ENCODE results near the gene BTBD9. TPM values are rescaled to one million over a fixed set of nuclear protein-coding genes. Genes with fewer than 3 reads are reported as not detected.

Gene BTBD9
- total and polyA plus RNA-seq, 4 donors, result 8.7 to 73.9 (median 28.3) TPM

- ATAC-seq (ENCODE audit: insufficient read depth, low FRiP score), result no peak
These were observed 491.1 kb downstream of the BTBD9 start for GRCh38 chr6:38148606-38149005.

GRCh38 chr6:38146734-38147027 lies 493.0 kb downstream of the BTBD9 start:
- H3K27ac ChIP-seq (ENCODE audit: low read depth in 1 of 2, low read length in 1 of 2), result no peak overlapping the region
- no peaks in the 10 kb centered on the region for H3K9me3 ChIP-seq (ENCODE audit: control insufficient read depth in 4 of 4, insufficient read depth in 3 of 4, low read length in 3 of 4)
- TF ChIP-seq CTCF (IDR thresholded peaks at IDR 0.05; ENCODE audit: control extremely low read depth, extremely low read depth), result no peak
- no peaks in the 10 kb centered on the region for H3K27me3 ChIP-seq (ENCODE audit: control insufficient read depth in 3 of 3, insufficient read depth in 3 of 3, low read length in 2 of 3)
- H3K36me3 ChIP-seq (ENCODE audit: control insufficient read depth in 4 of 4, insufficient read depth in 4 of 4, low read length in 4 of 4), result peaks cover 0 to 9% (median 2%) of the 10 kb centered on the region in 4 donors
- DNase-seq, result no peak
- H3K4me1 ChIP-seq (ENCODE audit: control insufficient read depth in 5 of 5, insufficient read depth in 5 of 5, low read length in 5 of 5), result peaks cover 4 to 64% (median 30%) of the 10 kb centered on the region in 5 donors
- WGBS, 2 donors, result 91 to 93% methylated on average over 1 of the region's 1 CpG
- no peak overlapping the region for H3K4me3 ChIP-seq
- no peak overlapping the region for H3K9ac ChIP-seq (ENCODE audit: insufficient read depth in 1 of 2, low read length in 2 of 2)
- no peak for ATAC-seq (ENCODE audit: insufficient read depth, low FRiP score)

More at GRCh38 chr6:38148606-38149005, 491.1 kb downstream of the BTBD9 start:
- Histone ChIP-seq H3K27ac (ENCODE audit: low read depth in 1 of 2, low read length in 1 of 2) (no peak overlapping the region), H3K4me3 (no peak overlapping the region), H3K9ac (ENCODE audit: insufficient read depth in 1 of 2, low read length in 2 of 2) (no peak overlapping the region), H3K36me3 (ENCODE audit: control insufficient read depth in 4 of 4, insufficient read depth in 4 of 4, low read length in 4 of 4) (peaks cover 0 to 18% (median 8%) of the 10 kb centered on the region in 4 donors), H3K27me3 (ENCODE audit: control insufficient read depth in 3 of 3, insufficient read depth in 3 of 3, low read length in 2 of 3) (no peaks in the 10 kb centered on the region), H3K9me3 (ENCODE audit: control insufficient read depth in 4 of 4, insufficient read depth in 3 of 4, low read length in 3 of 4) (no peaks in the 10 kb centered on the region), H3K4me1 (ENCODE audit: control insufficient read depth in 5 of 5, insufficient read depth in 5 of 5, low read length in 5 of 5) (peaks cover 4 to 46% (median 20%) of the 10 kb centered on the region in 5 donors)
- no peak for DNase-seq
- TF ChIP-seq CTCF (IDR thresholded peaks at IDR 0.05; ENCODE audit: control extremely low read depth, extremely low read depth), result no peak
- WGBS, 2 donors, result 67 to 79% methylated on average over 2 of the region's 2 CpGs

- no peak for TF ChIP-seq CTCF (IDR thresholded peaks at IDR 0.05; ENCODE audit: control extremely low read depth, extremely low read depth)
- DNase-seq (no peak), ATAC-seq (ENCODE audit: insufficient read depth, low FRiP score) (no peak)
- Histone ChIP-seq H3K27me3 (ENCODE audit: control insufficient read depth in 3 of 3, insufficient read depth in 3 of 3, low read length in 2 of 3) (no peaks in the 10 kb centered on the region), H3K36me3 (ENCODE audit: control insufficient read depth in 4 of 4, insufficient read depth in 4 of 4, low read length in 4 of 4) (peaks cover 0 to 8% (median 2%) of the 10 kb centered on the region in 4 donors), H3K4me3 (no peak overlapping the region), H3K4me1 (ENCODE audit: control insufficient read depth in 5 of 5, insufficient read depth in 5 of 5, low read length in 5 of 5) (peaks cover 4 to 64% (median 30%) of the 10 kb centered on the region in 5 donors), H3K27ac (ENCODE audit: low read depth in 1 of 2, low read length in 1 of 2) (no peak overlapping the region), H3K9me3 (ENCODE audit: control insufficient read depth in 4 of 4, insufficient read depth in 3 of 4, low read length in 3 of 4) (no peaks in the 10 kb centered on the region), H3K9ac (ENCODE audit: insufficient read depth in 1 of 2, low read length in 2 of 2) (no peak overlapping the region)
- WGBS, 2 donors, result 84 to 86% methylated on average over 8 of the region's 8 CpGs
These were observed 493.6 kb downstream of the BTBD9 start for GRCh38 chr6:38146021-38146733.
